Right ventricle myocardium inferior (tissue), 1 donor: ENCODE data around the gene SORD. TPM values are rescaled to one million over a fixed set of nuclear protein-coding genes. Genes with fewer than 3 reads are reported as not detected.

Experiments
- ATAC-seq: fragments of 200-7000 bp; cut with Tn5 transposase; one replicate; pipeline ENCODE4 v1.9.1; 2020; ENCODE audit warnings: mild to moderate bottlenecking, moderate library complexity
- DNase-seq: peaks from one replicate; pipeline ENCODE4 v3.0.0; 2021; ENCODE audit errors: missing footprints
- intact Hi-C: fragments of 100-400 bp; cut with DNase I; formaldehyde crosslinking; loops from one replicate; pipeline ENCODE4 v1.11.0; 2022
- total RNA-seq: library from RNA; stranded (reverse); fragmentation: NEBNext Ultra II Directional; extraction: Animal tissue kit (Norgen Biotek cat#: 25700); gene quantifications from one replicate; pipeline ENCODE4 v1.2.1, GENCODE V29; 2021
- donor health status: DM: no; HTN: yes; CAD: no; lungs with severe emphysema.

The SORD gene
- total RNA-seq, 1 donor from 2014 or later: 11.2 TPM

GRCh38 chr15:45120081-45120972 is 97.3 kb downstream of the SORD start:
- intact Hi-C loops: no loop called here
- DNase-seq (no peak), ATAC-seq (no peak)

- ATAC-seq: no peak
- DNase-seq: no peak
- intact Hi-C loops: no loop called here
Measured at GRCh38 chr15:45121020-45121419, 98.0 kb downstream of the SORD start.

GRCh38 chr15:45121706-45122417 is 98.9 kb downstream of the SORD start:
- intact Hi-C loops: no loop called here
- DNase-seq (no peak), ATAC-seq (no peak)

GRCh38 chr15:45122719-45123118 is 99.7 kb downstream of the SORD start:
- intact Hi-C loops: no loop called here
- DNase-seq (no peak), ATAC-seq (no peak)

GRCh38 chr15:45123397-45123796 is 100.4 kb downstream of the SORD start:
- intact Hi-C loops: no loop called here
- no peak for ATAC-seq
- DNase-seq: no peak

GRCh38 chr15:45126535-45127158 is 103.7 kb downstream of the SORD start:
- ATAC-seq (no peak), DNase-seq (no peak)
- intact Hi-C loops: no loop called here

Other genes with a start within 250 kb of the SORD start
- not detected for gene TERB2, start 66.5 kb upstream of the SORD start, total RNA-seq
- gene DUOX2, start 91.0 kb downstream of the SORD start, total RNA-seq: 0.08 TPM
- gene DUOXA2, start 91.1 kb downstream of the SORD start, total RNA-seq: not detected
- gene DUOXA1, start 106.7 kb downstream of the SORD start, total RNA-seq: 0.68 TPM
- 1.0 TPM for gene DUOX1, start 106.8 kb downstream of the SORD start, total RNA-seq
- gene SHF, start 164.8 kb downstream of the SORD start, total RNA-seq: 3.9 TPM
- gene SLC28A2, start 229.0 kb downstream of the SORD start, total RNA-seq: not detected